K562 (cell line): ENCODE results near the gene CDK5RAP3. TPM values are rescaled to one million over a fixed set of nuclear protein-coding genes. Genes with fewer than 3 reads are reported as not detected.

Experiments
- ATAC-seq: fragments of 200-7000 bp; cut with Tn5 transposase; 3 replicates; pipeline ENCODE4 v1.9.1; 2020; ENCODE audit warnings: moderate library complexity
- BruUV-seq: library from RNA; stranded (reverse); fragments of 400-500 nt; replicated peaks from 2 replicates; lab custom pipeline; 2021; lab: Mats Ljungman, UMichigan
- CTCF ChIA-PET: fragments of 300-600 bp; formaldehyde crosslinking; extraction: SDS; loops from one replicate; lab custom pipeline; 2021; ENCODE audit warnings: low intra/inter-chr PET ratio; lab: Yijun Ruan, JAX
- POLR2A ChIA-PET: fragments of 300-600, 350-650 bp; sonication (Branson Sonifier 250); formaldehyde crosslinking; extraction: SDS; loops from one replicate; lab custom pipeline; 2021; ENCODE audit warnings: antibody characterized with exemption, inconsistent platforms; lab: Yijun Ruan, JAX
- DNase-seq, 4 experiments: peaks; one replicate each; pipeline versions ENCODE4 v3.0.0 to v3.0.0-alpha.2; 2011 to 2018; ENCODE audit warnings: low spot score in 3 of 4, mixed read lengths in 3 of 4; ENCODE audit errors: extremely low read depth in 1 of 4
- FAIRE-seq: peaks from 2 replicates; lab custom pipeline; 2011; peaks lifted over from hg19 to GRCh38; lab: Jason Lieb, UNC
- H2AFZ ChIP-seq: 2 replicates; pipeline ENCODE4 v1.6.0; 2011; ENCODE audit warnings: low read depth, low read length, control low read depth, inconsistent platforms
- H3K27ac ChIP-seq: fragments of 200-600 bp; 3 replicates; pipeline ENCODE4 v1.8.0; 2011; ENCODE audit warnings: low read depth, mild to moderate bottlenecking, control low read depth, inconsistent platforms, low read length, moderate library complexity, mixed read lengths; ENCODE audit errors: extremely low read depth
- H3K27me3 ChIP-seq, 2 experiments: fragments of 300-600 bp in 1 of 2; 2 replicates in 1 of 2; 3 replicates in 1 of 2; pipeline versions ENCODE4 v1.6.0 to v1.8.0; 2011; ENCODE audit warnings: inconsistent platforms in 2 of 2, low read length in 2 of 2, mild to moderate bottlenecking in 1 of 2, mixed read lengths in 1 of 2, moderate library complexity in 1 of 2; ENCODE audit not compliant: control insufficient read depth in 2 of 2, insufficient read depth in 2 of 2
- H3K36me3 ChIP-seq: fragments of 300-600 bp; 3 replicates; pipeline ENCODE4 v1.8.0; 2011; ENCODE audit warnings: mild to moderate bottlenecking, low read length, inconsistent platforms; ENCODE audit not compliant: control insufficient read depth, insufficient read depth
- H3K4me1 ChIP-seq, 2 experiments: fragments of 200-600 bp in 1 of 2; replicated peaks in 1 of 2; 2 replicates in 1 of 2; 3 replicates in 1 of 2; pipeline versions ENCODE4 v1.5.1 to v1.8.0; 2011; ENCODE audit warnings: inconsistent platforms in 2 of 2, low read length in 2 of 2, mild to moderate bottlenecking in 1 of 2, mixed read lengths in 1 of 2, moderate library complexity in 1 of 2; ENCODE audit not compliant: control insufficient read depth in 2 of 2, insufficient read depth in 2 of 2
- H3K4me2 ChIP-seq: 2 replicates; pipeline ENCODE4 v1.6.1; 2011; ENCODE audit warnings: low read length, control low read depth, inconsistent platforms, mixed read lengths; ENCODE audit not compliant: insufficient read depth
- H3K4me3 ChIP-seq: fragments of 200-600 bp; sonication (generic), shearing (Covaris generic); 2 replicates; pipeline ENCODE4 v1.5.1; 2016; ENCODE audit warnings: control low read depth, inconsistent platforms
- H3K79me2 ChIP-seq: fragments of 200-600 bp; 3 replicates; pipeline ENCODE4 v1.8.0; 2011; ENCODE audit warnings: low read length, inconsistent platforms; ENCODE audit not compliant: control insufficient read depth, insufficient read depth
- H3K9ac ChIP-seq, 2 experiments: 2 replicates each; pipeline versions ENCODE4 v1.6.0 to v1.6.1; 2011; ENCODE audit warnings: low read depth in 2 of 2, low read length in 2 of 2, control low read depth in 1 of 2, inconsistent platforms in 1 of 2, mild to moderate bottlenecking in 1 of 2, mixed read lengths in 1 of 2; ENCODE audit not compliant: insufficient read depth in 1 of 2
- H3K9me1 ChIP-seq: one replicate; pipeline ENCODE4 v1.6.0; 2011; ENCODE audit warnings: inconsistent platforms, mild to moderate bottlenecking, low read length, moderate library complexity; ENCODE audit not compliant: control insufficient read depth, insufficient read depth
- H3K9me3 ChIP-seq: replicated peaks from 2 replicates; pipeline ENCODE4 v1.5.1; 2011; ENCODE audit warnings: low read depth, low read length, inconsistent platforms; ENCODE audit not compliant: control insufficient read depth, insufficient read depth
- H4K20me1 ChIP-seq: replicated peaks from 2 replicates; pipeline ENCODE4 v1.6.1; 2011; ENCODE audit warnings: low read length, inconsistent platforms, mixed read lengths; ENCODE audit not compliant: control insufficient read depth, insufficient read depth
- BCLAF1 ChIP-seq, 2 experiments: fragments of 450-650 bp in 1 of 2; IDR thresholded peaks; 2 replicates each; pipeline ENCODE4 v1.6.1; 2011 to 2017; ENCODE audit warnings: low read depth in 2 of 2, antibody characterized with exemption in 1 of 2, borderline replicate concordance in 1 of 2, low read length in 1 of 2, mild to moderate bottlenecking in 1 of 2, mixed read lengths in 1 of 2; ENCODE audit not compliant: control insufficient read depth in 1 of 2
- BMI1 ChIP-seq: fragments of 150-350 bp; IDR thresholded peaks from 2 replicates; pipeline ENCODE4 v1.6.1; 2014; ENCODE audit warnings: low read length
- HINFP ChIP-seq: fragments of 450-650 bp; conservative IDR thresholded peaks from 2 replicates; pipeline ENCODE4 v1.6.1; 2016; ENCODE audit warnings: missing genetic modification characterization, low read depth, mild to moderate bottlenecking, control low read depth, missing compliant biosample characterization
- IRF9 ChIP-seq: fragments of 450-650 bp; IDR thresholded peaks from 2 replicates; pipeline ENCODE4 v1.6.1; 2016; ENCODE audit warnings: missing biosample characterization, missing genetic modification characterization
- KLF10 ChIP-seq: fragments of 250-450 bp; sonication (Bioruptor Pico); IDR thresholded peaks from 2 replicates; pipeline ENCODE4 v1.6.1; 2021; ENCODE audit warnings: matching md5 sums
- MAZ ChIP-seq, 2 experiments: fragments of 450-650 bp in 1 of 2; sonication (generic) in 1 of 2; formaldehyde crosslinking; IDR thresholded peaks in 1 of 2; conservative IDR thresholded peaks in 1 of 2; 2 replicates each; pipeline versions ENCODE4 v1.4.0 to v1.5.0; 2020; ENCODE audit warnings: mild to moderate bottlenecking in 1 of 2, missing genetic modification reagents in 1 of 2
- whole genome bisulfite sequencing: fragments of 100-300 bp; shearing (Covaris generic); methylation state at CpG from one replicate; pipeline ENCODE4 v1.1.6; 2016; ENCODE audit warnings: low coverage, mixed read lengths; ENCODE audit not compliant: insufficient coverage; ENCODE audit errors: missing lambda C conversion rate; 5-methylcytosine and 5-hydroxymethylcytosine counted together
- in situ Hi-C: fragments of 300-500 bp; cut with MboI; formaldehyde crosslinking; loops from 4 replicates; pipeline ENCODE4 v1.15.0; 2018; ENCODE audit warnings: inconsistent platforms, mixed read lengths
- intact Hi-C: fragments of 100-400 bp; cut with micrococcal nuclease; formaldehyde crosslinking; loops from 2 replicates; pipeline ENCODE4 v1.14.2; 2022
- polyA plus RNA-seq, 8 experiments: library from polyadenylated mRNA; depleted of rRNA in 4 of 8; stranded (reverse) in 5 of 8; unstranded in 3 of 8; fragments of >200 nt; fragmentation: Nextera tagmentation in 2 of 8; fragmentation: Illumina TruSeq in 1 of 8; extraction: Ambion mirVana in 2 of 8; extraction: Trizol in 1 of 8; gene quantifications; 2 replicates each; pipeline versions ENCODE4 v1.2.1 to v1.2.3, GENCODE V29; 2011 to 2014; ENCODE audit warnings: inconsistent platforms in 1 of 8, missing spikeins in 1 of 8
- total RNA-seq, 7 experiments: library from RNA; depleted of rRNA in 6 of 7; stranded (reverse); fragments of >200 nt in 6 of 7; fragmentation: Illumina TruSeq in 2 of 7; extraction: Trizol in 2 of 7; gene quantifications; 2 replicates each; pipeline versions ENCODE4 v1.2.1 to v1.2.3, GENCODE V29; 2011 to 2021; ENCODE audit warnings: low replicate concordance in 1 of 7

The CDK5RAP3 gene
- total and polyA plus RNA-seq, 9 of the 15 experiments (the other 6 are each of a cell fraction or from before 2014, with no cell fraction given), result 44.2 to 202 (median 91.5) TPM

- Histone ChIP-seq H3K9ac (no peak overlapping the region), H3K36me3 (no peaks in the 10 kb centered on the region), H3K4me2 (no peak overlapping the region), H3K27me3 (no peaks in the 10 kb centered on the region), H3K79me2 (no peaks in the 10 kb centered on the region), H2AFZ (no peak overlapping the region), H4K20me1 (no peaks in the 10 kb centered on the region), H3K9me3 (no peaks in the 10 kb centered on the region; the same call in 1 of the 2 replicates), H3K27ac (no peak overlapping the region), H3K4me1 (peaks cover 22 to 23% of the 10 kb centered on the region in 2 experiments), H3K9me1 (no peaks in the 10 kb centered on the region), H3K4me3 (no peak overlapping the region)
- in situ Hi-C loops (no loop called here), intact Hi-C loops (no loop called here)
- ATAC-seq (no peak), FAIRE-seq (no peak), DNase-seq (no peak)
- BruUV-seq, result no TSS peak
- 61% methylated on average over 5 of the region's 5 CpGs for WGBS
- ChIA-PET CTCF (interaction anchor here (0.6 kb wide), 2 partner anchors 579 to 601 kb away, joined by 3 read pairs; no protein-coding TSS in a partner anchor), POLR2A (interaction anchor here (0.8 to 1.2 kb wide), 3 partner anchors 10 to 29 kb away, joined by 3 to 5 read pairs (median 3); no protein-coding TSS in a partner anchor)
- TF ChIP-seq BMI1, result no peak
- TF ChIP-seq HINFP (tag), result no peak
- no peak for TF ChIP-seq BCLAF1 (IDR thresholded peaks at IDR 0.05; ENCODE audit: borderline replicate concordance in 1 of 2, control insufficient read depth in 1 of 2, low read depth in 2 of 2, low read length in 1 of 2)
- no peak for TF ChIP-seq IRF9 (tag)
- TF ChIP-seq KLF10 (CRISPR knock-in tag), result no peak
- no peak for TF ChIP-seq MAZ (CRISPR knock-in tag; conservative IDR thresholded peaks at IDR 0.05 in 1 of 2, IDR thresholded peaks at IDR 0.05 in 1 of 2)
Observed at GRCh38 chr17:48012654-48013053, 41.7 kb downstream of the CDK5RAP3 start.
